Measurements from ENCODE around the gene GPATCH8.
"Not testable (repeated sequence)": the region's sequence is repeated elsewhere in the genome, so short reads cannot be mapped to it uniquely, and the experiment has no call there.

The GPATCH8 gene

DNA sequence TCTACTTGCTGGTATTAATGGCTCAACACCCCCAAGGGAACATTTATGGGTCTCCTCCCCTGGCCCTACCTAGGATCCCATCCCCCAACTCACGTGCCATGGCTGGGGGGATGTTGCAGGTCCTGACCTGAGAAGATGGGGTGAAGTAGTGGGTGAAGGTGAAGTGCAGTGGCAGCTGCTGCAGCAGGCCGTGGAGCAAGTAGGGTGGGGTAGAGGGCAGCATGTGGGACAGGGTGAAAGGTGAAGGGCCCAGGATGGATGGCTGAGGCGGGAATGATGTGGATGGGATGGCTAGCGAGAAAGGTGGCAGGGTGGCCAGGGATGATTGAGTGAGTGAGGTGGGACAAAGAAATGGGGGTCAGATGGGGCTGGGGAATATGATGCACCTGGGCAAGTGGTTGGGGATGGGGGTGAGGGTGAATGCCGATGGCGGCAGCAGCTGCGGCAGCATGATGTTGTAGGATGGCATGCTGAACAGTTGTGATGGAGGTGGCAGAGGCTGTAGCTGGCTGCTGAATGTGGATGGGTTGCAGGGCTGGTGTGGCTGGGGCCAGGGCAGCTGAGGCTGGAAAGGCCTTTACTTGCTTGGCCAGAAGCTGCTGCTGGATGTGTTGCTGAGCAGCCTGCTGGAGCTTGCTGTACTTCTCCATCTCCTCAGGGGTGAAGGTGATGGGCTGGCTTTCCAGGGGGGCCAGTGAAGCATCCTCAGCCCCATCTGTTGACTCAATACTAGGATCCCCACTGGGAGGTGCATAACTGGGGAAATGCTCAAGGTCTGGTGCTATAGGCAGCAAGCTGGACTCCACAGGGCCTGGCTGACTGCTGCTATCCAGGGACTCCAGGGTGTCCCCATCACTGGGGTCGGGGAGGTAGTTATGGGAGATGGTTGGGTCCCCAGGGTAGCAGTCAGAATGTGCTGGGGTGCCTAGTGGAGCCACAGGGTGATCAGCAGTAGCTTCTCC, 105.4 kb downstream of the GPATCH8 start:
- no peak for DNase-seq (ENCODE audit: low read depth in 2 of 2)

DNA sequence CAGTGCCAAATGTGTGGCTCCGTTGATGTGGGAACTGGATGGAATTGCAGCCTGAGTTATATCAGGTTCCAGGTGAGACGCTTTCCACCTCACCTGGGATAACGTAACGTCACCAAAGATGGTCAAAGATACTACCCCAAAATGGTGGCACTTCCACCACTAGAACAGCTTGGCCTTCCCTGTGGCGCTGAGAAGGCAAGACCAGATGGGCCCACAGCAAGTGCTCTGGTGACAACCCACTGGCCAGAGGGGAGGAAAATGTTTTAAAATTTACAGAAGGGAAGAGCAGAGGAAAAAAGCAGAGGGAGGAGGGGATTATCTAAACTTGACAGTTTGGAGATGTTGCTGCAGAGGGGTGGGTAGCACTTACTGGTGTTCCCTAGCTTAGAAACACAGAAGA, 106.3 kb downstream of the GPATCH8 start:
- DNase-seq (ENCODE audit: low read depth in 2 of 2), result no peak

DNA sequence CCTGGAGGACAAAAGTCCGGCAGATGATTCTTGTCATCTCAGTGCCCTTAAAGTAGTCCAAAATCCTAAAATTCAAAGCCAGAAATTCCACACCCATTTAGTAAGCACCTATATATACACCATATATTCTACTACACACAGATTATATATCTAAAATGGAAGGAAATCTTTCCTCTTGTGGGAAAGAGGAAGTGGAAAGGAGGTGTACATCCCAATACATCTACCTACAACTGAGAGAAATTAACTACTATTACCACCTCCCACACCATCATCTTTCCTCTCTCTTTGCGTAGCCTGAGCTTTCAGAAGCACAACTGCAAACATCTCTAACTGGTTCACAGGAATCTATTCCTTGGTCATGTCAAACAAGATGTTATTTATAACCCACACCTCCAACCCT, 108.4 kb downstream of the GPATCH8 start:
- no peak for DNase-seq (ENCODE audit: low read depth in 2 of 2)

DNA sequence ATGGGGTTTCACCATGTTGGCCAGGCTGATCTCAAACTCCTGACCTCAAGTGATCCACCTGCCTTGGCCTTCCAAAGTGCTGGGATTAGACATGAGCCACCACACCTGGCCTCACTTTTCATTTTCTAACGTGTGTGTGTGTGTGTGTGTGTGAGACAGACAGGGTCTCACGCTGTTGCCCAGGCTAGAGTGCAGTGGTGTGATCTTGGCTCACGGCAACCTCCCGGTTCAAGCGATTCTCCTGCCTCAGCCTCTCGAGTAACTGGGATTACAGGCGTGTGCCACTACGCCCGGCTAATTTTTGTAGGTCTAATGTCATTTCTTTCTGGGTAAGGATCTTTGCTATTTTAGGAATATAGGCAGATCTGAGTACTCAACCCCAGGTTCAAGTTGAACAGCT, 109.1 kb downstream of the GPATCH8 start:
- not testable (repeated sequence) for DNase-seq (ENCODE audit: low read depth in 2 of 2)

DNA sequence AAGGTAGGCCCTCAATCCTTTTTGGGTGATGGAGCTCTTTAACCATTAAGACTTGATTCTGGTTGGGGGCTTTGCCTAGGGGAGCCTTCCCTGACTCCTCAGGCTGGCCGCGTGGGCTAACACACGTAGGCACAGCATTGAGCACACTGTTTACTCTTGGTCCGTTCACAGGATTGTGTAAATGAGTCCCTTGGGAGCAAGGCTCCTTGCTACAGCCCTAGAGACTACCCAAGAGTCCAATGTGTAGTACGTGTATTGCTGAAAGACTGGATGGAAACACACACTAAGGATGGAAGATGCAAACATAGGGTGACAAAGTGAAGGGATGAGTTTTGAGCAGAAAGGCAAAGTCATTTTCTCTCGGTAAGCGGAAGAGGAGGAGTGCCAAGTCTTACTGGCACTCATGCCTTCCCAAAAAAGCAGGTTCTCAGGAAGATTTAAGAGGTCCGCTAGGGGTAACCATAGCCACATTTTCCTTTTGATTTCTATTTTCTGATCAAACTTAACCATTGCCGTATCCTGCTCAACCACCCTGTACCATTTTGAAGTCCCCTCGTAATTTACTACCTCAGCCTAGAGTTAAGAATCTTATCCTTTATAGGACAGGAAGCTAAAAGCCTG, 112.8 kb downstream of the GPATCH8 start:
- DNase-seq (ENCODE audit: low read depth in 2 of 2), result no peak

DNA sequence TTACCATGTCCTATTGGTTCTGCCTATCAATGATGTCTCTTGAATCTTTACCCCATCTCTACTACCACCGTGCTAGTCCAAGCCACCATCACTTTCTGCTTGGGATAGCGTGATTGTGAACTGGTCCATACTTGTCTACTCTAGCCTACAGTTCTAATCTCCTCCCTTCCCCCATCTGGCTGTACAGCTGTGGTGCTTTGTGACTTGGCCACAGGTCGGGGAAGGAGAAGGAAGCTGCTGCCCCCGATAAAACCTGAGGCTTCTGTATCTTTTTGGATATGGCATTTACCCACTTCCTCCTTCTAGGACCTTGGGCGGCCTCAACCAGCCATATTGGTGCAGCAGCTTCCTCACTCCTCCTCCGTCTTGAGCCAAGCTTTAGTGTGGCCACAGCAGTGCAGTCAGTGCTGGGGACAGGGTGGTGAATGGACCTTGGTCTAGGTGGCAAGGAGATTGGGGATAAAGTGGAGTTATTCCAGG, 113.4 kb downstream of the GPATCH8 start:
- no peak for DNase-seq (ENCODE audit: low read depth in 2 of 2)

DNA sequence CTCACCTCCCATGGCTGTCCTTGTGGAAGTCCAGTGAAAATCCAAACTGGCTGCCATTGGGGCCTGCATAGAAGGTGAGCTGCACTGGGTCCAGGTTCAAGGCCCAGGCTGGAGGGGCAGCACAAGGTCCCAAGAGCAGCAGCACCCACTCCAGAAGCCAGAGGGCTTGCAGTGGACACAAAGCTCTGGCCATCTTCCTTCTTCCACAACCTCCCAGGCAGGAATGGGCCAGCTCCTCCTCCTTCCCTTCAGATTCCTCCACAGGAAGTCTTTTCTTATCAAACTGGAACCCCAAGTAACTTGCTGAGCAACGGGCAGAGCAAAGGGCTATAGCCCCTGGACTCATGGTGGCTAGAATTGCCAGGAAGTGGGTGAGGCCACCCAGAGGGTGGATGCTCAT, 113.9 kb downstream of the GPATCH8 start, which contains the start of gene ITGA2B:
Gene ITGA2B, minus strand, starts transcription at position 369 of the 400 bp plus-strand sequence. Its CDS starts 176 bp downstream, at position 193.
- DNase-seq (ENCODE audit: low read depth in 2 of 2), result no peak

DNA sequence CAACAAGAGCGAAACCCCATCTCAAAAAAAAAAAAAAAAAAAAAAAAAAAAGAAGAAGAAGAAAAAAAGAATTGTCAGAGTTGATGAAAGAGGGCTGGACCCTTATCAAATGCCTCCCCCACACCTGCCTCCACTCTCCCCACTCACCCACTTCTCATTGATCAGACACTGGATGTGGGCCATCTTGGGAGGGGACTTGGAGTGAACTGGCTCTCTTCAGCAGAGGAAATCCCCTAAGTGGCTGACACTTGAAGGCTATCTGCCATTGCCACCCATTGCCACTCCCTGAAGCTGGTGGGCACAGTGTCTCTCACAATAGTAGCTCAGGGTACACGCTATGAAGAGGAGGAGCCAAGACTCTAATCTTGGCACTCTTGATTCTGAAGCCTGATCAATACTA, 115.4 kb downstream of the GPATCH8 start:
- no peak for DNase-seq (ENCODE audit: low read depth in 2 of 2)

DNA sequence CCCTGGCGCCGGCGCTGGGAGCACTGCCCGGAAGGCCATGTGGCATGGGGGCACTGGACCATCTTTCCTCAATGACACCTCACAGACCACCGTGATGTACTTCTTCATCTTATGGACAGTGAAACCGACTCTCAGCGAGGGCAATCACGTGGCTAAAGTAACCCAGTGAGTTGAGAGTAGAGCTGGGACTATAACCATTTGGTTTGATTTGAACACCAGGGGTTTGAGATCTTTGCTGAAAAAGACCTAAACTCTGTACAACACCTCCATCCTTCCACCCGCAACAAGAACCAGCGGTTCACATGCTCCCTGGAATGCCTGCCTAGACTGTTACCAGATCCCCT, 117.1 kb downstream of the GPATCH8 start:
- no peak for DNase-seq (ENCODE audit: low read depth in 2 of 2)

DNA sequence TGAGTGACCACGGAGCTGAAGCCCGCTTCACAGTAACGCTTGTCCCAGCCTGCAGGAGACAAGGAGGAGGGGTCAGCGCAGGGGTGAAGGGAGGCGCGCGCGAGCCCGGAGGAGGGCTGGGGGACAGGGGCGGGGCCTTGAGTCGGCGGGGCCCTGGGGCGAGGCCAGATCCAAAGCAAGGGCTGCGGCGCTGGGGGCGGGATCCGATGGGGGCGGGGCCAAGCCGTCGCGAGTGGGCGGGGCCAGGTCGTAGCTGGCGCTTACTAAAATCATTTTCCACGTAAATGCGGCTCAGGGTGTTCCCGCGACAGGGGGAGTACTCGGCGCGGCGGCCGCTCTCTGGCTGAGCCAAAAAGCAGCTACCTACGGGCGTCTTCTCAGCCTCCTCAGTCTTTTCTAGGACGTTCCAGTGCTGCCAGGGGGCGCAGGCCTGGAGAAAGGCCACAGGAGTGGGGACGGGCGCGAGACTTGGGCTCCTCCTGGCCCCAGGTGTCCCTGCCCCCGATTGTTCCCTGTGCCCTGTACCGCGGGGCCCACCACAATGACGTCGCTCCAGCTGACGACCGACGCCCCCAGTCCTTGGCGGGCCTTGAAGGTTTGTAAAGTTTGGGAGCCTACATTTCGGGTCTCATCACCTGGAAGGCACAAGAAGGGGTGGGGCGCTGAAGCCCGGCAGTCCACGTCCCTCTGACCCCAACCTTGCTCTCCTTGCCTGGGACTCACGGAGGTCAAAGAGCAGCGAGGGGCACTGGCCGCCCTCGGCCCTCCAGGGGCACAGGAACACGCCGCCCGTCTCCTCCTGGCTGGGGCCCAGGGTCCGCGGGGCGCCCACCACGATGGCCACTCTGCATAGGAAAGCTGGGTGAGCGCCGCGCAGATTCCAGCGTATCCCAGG, 117.7 kb downstream of the GPATCH8 start:
- DNase-seq (ENCODE audit: low read depth in 2 of 2), result peak; percentile 83

DNA sequence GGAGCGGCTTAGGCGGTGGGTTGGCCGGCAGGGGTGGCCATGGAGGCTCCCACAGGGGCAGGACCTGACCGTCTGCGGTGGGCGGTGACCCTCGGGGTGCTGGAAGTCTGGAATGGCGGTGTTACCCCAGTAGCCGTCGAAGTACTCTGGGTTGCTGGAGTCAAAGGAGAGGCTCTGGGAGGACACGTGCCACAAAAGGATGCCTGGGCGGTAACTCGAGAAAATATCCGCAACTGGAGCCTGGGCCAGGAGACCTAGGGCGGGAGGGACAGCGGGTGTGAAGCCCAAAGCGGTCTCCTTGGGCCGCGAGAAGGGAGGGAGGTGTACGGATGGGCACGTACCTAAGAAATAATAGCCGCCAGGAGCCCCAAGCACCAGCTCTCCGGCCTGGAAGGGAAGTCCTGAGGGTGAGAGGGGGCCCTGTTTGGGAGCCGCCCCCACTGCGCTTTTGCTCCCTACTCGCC, 118.4 kb downstream of the GPATCH8 start:
- no peak for DNase-seq (ENCODE audit: low read depth in 2 of 2)

DNA sequence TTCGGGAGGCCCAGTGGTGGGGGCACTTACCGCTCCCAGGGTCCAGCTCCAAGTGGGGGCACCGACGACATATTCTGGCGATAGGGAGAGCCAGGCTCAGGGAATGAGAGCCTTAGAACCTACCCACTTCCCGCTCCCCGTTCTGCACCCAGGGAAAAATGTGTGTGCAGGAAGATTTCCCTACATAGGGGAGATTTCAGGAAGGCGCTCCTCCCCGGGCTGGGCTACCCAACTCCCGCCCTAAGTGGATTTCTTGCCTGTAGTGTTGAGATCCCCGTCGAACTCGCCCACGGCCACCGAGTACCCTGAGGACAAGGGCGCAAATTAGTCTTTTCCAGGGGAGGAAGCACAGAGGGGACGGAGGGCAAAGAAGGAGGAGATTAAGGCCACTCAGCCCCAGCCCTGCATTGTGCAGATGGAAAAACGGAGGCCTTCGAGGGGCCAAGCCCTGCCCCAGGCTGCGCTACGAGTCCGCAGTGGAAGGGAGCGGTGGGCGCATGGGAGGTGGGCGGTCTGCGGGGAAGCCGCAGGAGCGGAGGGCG, 118.9 kb downstream of the GPATCH8 start:
- no peak for DNase-seq (ENCODE audit: low read depth in 2 of 2)

DNA sequence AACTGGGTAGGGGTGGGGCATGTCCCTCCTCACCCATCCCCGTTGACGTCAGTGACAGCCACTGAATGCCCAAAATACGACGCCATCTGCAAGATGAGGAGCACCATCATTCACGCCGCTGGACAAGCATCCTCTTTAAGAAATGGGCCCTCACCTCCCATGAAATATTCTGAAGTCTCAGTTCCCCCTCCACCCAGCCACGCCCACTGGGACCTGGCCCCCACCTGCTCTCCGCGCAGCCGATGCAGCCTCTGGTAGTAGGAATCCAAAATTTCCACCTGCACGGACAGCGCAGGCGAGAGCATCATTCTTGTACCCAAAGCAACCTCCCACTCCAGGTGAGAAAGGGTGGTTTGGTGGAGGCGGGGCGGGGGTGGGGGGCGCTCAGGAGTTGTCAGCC, 119.3 kb downstream of the GPATCH8 start:
- no peak for DNase-seq (ENCODE audit: low read depth in 2 of 2)

DNA sequence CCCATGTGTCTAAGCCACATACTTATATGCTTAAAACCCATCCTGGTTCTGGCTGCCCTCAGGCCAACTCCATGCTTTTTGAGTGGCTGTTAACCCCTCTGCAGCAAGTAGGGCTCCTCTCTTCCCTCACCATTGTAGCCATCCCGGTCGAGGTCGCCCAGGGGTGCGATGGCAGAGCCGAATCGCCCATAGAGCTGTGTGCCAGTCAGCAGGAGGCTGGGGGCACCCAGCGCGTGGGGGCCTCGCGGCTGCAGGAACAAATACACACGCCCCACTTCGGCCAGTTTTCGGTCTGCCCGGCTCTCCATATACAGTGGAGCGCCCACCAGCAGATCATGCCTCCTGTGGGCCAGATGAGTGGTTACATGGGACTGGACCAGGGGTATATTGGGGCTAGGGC, 119.8 kb downstream of the GPATCH8 start:
- DNase-seq (ENCODE audit: low read depth in 2 of 2), result no peak

DNA sequence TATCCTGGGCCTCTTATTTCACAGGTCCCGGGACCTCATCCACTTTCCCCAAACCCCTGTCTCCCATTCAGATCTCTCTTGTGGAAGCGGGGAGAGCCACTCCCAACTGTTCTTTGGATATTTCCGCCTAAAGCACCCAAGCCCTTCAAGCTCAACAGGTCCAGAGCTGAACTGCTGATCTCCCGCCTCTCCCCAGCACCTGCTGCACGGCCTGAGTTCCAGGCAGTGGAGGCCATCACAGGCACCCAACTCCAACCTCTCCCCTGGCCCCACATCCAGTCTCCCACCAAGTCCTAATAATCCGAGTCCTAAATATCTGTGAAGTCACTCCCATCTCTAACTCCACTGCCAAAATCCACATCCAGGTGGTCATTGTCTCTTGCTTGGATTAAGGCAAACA, 120.3 kb downstream of the GPATCH8 start:
- DNase-seq (ENCODE audit: low read depth in 2 of 2), result no peak

DNA sequence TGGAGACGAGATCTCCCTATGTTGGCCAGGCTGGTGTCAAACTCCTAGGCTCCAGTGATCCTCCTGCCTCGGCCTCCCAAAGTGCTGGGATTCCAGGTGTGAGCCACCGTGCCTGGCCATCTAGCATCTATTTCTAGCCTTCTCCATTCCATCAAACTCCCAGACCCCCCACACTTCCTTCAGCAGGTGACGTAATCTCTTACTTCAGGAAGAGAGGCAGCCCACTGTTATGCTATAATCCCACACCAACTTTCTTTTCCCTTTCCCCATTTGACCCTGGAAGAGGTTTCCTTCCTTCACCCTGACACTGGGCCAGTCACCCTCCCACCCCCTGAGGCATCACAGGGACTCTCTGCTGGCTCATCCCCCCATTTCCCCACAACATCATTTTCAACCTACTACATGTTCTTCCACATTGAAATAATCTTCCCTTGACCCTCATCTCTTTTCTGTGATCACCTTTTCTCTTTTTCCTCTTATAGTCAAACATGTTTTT, 121.3 kb downstream of the GPATCH8 start:
- no peak for DNase-seq (ENCODE audit: low read depth in 2 of 2)

DNA sequence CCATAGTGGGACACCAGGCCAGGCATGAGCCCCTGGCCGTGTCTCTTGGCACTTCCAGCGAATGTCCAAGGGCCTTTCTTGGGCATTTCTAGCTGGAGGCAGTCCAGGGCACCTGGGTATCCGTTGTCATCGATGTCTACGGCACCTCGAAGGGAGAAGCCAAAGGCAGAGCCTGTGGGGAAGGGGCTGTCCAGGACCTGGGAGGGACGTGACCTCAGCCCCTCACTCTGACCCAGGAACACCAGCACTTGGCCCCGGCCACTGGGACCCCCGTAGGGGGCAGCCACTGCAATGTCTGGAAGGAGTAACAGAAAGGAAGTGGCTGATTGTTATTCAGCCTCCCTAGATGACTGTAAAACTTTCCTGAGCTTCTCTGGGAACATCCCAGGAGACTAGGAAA, 122.4 kb downstream of the GPATCH8 start:
- no peak for DNase-seq (ENCODE audit: low read depth in 2 of 2)

DNA sequence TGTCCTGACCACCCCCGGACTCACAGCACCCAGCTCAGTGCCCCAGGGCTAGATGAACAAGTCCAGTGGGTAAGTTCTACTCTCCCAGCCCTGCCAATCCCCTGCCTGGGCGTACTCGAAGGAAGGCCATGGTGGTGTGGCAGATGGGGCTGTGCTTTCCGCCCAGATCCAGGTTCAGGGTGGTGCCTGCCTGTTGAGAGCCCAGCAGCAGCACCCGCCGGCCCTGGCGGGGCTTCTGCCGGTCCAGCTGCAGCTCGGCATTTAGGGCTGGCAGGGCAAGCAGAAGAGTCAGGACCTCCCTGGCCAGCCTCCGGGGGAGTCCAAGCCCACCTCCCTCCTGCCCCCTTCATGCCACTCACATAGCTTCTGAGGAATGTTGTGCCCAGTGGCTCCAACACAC, 123.3 kb downstream of the GPATCH8 start:
- no peak for DNase-seq (ENCODE audit: low read depth in 2 of 2)

DNA sequence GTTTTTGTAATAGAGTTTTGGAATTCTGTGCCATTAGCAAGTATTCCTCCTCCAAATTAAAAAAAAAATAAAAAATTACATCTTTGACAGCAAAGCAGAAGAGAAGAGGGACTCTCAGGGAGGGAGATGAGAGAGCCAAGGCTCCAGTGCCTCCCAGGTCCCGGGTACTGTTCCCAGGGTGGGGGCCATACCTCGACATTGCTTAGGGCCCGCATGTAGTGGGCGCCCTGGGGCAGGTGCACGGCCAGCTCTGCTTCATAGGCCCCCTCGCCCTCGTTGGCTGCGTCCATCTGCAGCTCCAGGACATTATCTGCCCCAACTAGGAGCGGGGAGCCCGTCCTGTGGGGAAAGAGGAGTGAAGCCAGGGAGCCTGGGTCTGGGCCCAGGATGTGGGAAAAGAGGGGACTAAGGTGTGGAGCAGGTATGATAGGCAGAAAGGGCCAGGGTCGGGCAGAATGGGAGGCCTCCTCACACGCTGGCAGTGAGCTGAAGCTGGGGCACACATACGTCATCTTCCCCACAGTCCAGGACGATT, 125.0 kb downstream of the GPATCH8 start:
- DNase-seq (ENCODE audit: low read depth in 2 of 2), result no peak

DNA sequence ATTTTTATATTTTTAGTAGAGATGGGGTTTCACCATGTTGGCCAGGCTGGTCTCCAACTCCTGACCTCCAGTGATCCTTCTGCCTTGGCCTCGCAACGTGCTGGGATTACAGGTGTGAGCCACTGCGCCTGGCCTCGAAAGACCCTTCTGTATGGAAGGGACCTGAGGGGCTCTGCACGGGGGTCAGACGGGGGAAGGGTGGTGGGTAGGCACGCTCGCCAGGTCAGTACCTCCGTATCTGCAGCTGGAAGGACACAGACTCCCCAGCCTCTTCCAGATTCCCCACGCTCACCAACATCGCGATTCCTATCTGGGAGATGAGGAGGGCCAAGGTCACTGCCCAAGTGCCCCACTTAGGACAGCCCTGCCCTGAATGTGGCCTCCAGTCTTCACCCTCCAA, 126.4 kb downstream of the GPATCH8 start:
- no peak for DNase-seq (ENCODE audit: low read depth in 2 of 2)

DNA sequence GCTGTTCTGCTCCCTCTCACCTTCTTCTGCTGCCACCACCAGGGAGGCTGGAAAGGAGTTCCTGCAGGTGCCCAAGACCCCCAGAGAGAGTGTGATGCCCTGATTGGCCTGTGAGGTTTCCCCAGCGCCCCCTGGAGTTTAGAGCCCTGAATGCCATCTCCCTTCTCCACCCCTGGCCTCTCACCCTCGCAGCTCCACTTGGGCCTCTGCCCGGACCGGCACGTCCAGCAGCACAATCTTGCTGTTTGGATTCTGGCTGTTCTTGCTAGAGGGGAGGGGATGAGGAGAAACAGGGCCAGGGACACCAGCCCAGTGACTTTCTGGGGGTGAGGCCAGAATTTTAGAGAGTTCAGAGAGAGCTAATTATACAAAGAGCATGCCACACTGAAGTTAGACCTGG, 127.1 kb downstream of the GPATCH8 start:
- no peak for DNase-seq (ENCODE audit: low read depth in 2 of 2)

All from stimulated activated CD4-positive, alpha-beta T cell treated with anti-CD3 and anti-CD28 coated beads, Interleukin-15, amount 100 ng/mL, for 48 hours (primary cell).